K562 (cell line): Measurements from ENCODE around the gene CRCP. TPM values are rescaled to one million over a fixed set of nuclear protein-coding genes. Genes with fewer than 3 reads are reported as not detected.
"Not testable (repeated sequence)": the region's sequence is repeated elsewhere in the genome, so short reads cannot be mapped to it uniquely, and the experiment has no call there.

ENCODE experiments used
- ATAC-seq: fragments of 200-7000 bp; cut with Tn5 transposase; 3 replicates; pipeline ENCODE4 v1.9.1; 2020; ENCODE audit warnings: moderate library complexity
- BruUV-seq: library from RNA; stranded (reverse); fragments of 400-500 nt; replicated peaks from 2 replicates; lab custom pipeline; 2021; lab: Mats Ljungman, UMichigan
- CTCF ChIA-PET: fragments of 300-600 bp; formaldehyde crosslinking; extraction: SDS; loops from one replicate; lab custom pipeline; 2021; ENCODE audit warnings: low intra/inter-chr PET ratio; lab: Yijun Ruan, JAX
- POLR2A ChIA-PET: fragments of 300-600, 350-650 bp; sonication (Branson Sonifier 250); formaldehyde crosslinking; extraction: SDS; loops from one replicate; lab custom pipeline; 2021; ENCODE audit warnings: antibody characterized with exemption, inconsistent platforms; lab: Yijun Ruan, JAX
- DNase-seq, 4 experiments: peaks; one replicate each; pipeline versions ENCODE4 v3.0.0 to v3.0.0-alpha.2; 2011 to 2018; ENCODE audit warnings: low spot score in 3 of 4, mixed read lengths in 3 of 4; ENCODE audit errors: extremely low read depth in 1 of 4
- FAIRE-seq: peaks from 2 replicates; lab custom pipeline; 2011; peaks lifted over from hg19 to GRCh38; lab: Jason Lieb, UNC
- H2AFZ ChIP-seq: 2 replicates; pipeline ENCODE4 v1.6.0; 2011; ENCODE audit warnings: low read depth, low read length, control low read depth, inconsistent platforms
- H3K27ac ChIP-seq: fragments of 200-600 bp; 3 replicates; pipeline ENCODE4 v1.8.0; 2011; ENCODE audit warnings: low read depth, mild to moderate bottlenecking, control low read depth, inconsistent platforms, low read length, moderate library complexity, mixed read lengths; ENCODE audit errors: extremely low read depth
- H3K27me3 ChIP-seq, 2 experiments: fragments of 300-600 bp in 1 of 2; 2 replicates in 1 of 2; 3 replicates in 1 of 2; pipeline versions ENCODE4 v1.6.0 to v1.8.0; 2011; ENCODE audit warnings: inconsistent platforms in 2 of 2, low read length in 2 of 2, mild to moderate bottlenecking in 1 of 2, mixed read lengths in 1 of 2, moderate library complexity in 1 of 2; ENCODE audit not compliant: control insufficient read depth in 2 of 2, insufficient read depth in 2 of 2
- H3K36me3 ChIP-seq: fragments of 300-600 bp; 3 replicates; pipeline ENCODE4 v1.8.0; 2011; ENCODE audit warnings: mild to moderate bottlenecking, low read length, inconsistent platforms; ENCODE audit not compliant: control insufficient read depth, insufficient read depth
- H3K4me1 ChIP-seq, 2 experiments: fragments of 200-600 bp in 1 of 2; replicated peaks in 1 of 2; 2 replicates in 1 of 2; 3 replicates in 1 of 2; pipeline versions ENCODE4 v1.5.1 to v1.8.0; 2011; ENCODE audit warnings: inconsistent platforms in 2 of 2, low read length in 2 of 2, mild to moderate bottlenecking in 1 of 2, mixed read lengths in 1 of 2, moderate library complexity in 1 of 2; ENCODE audit not compliant: control insufficient read depth in 2 of 2, insufficient read depth in 2 of 2
- H3K4me2 ChIP-seq: 2 replicates; pipeline ENCODE4 v1.6.1; 2011; ENCODE audit warnings: low read length, control low read depth, inconsistent platforms, mixed read lengths; ENCODE audit not compliant: insufficient read depth
- H3K4me3 ChIP-seq: fragments of 200-600 bp; sonication (generic), shearing (Covaris generic); 2 replicates; pipeline ENCODE4 v1.5.1; 2016; ENCODE audit warnings: control low read depth, inconsistent platforms
- H3K79me2 ChIP-seq: fragments of 200-600 bp; 3 replicates; pipeline ENCODE4 v1.8.0; 2011; ENCODE audit warnings: low read length, inconsistent platforms; ENCODE audit not compliant: control insufficient read depth, insufficient read depth
- H3K9ac ChIP-seq, 2 experiments: 2 replicates each; pipeline versions ENCODE4 v1.6.0 to v1.6.1; 2011; ENCODE audit warnings: low read depth in 2 of 2, low read length in 2 of 2, control low read depth in 1 of 2, inconsistent platforms in 1 of 2, mild to moderate bottlenecking in 1 of 2, mixed read lengths in 1 of 2; ENCODE audit not compliant: insufficient read depth in 1 of 2
- H3K9me1 ChIP-seq: one replicate; pipeline ENCODE4 v1.6.0; 2011; ENCODE audit warnings: inconsistent platforms, mild to moderate bottlenecking, low read length, moderate library complexity; ENCODE audit not compliant: control insufficient read depth, insufficient read depth
- H3K9me3 ChIP-seq: replicated peaks from 2 replicates; pipeline ENCODE4 v1.5.1; 2011; ENCODE audit warnings: low read depth, low read length, inconsistent platforms; ENCODE audit not compliant: control insufficient read depth, insufficient read depth
- H4K20me1 ChIP-seq: replicated peaks from 2 replicates; pipeline ENCODE4 v1.6.1; 2011; ENCODE audit warnings: low read length, inconsistent platforms, mixed read lengths; ENCODE audit not compliant: control insufficient read depth, insufficient read depth
- REST ChIP-seq, 2 experiments: fragments of 450-650 bp; formaldehyde crosslinking in 1 of 2; IDR thresholded peaks; 2 replicates each; pipeline versions ENCODE4 v1.4.0 to v1.6.1; 2014 to 2020; ENCODE audit warnings: mild to moderate bottlenecking in 2 of 2, borderline replicate concordance in 1 of 2, low read depth in 1 of 2
- SLC30A9 ChIP-seq: fragments of 250-450 bp; sonication (Bioruptor Pico); IDR thresholded peaks from 2 replicates; pipeline ENCODE4 v1.8.0; 2022; ENCODE audit warnings: mild to moderate bottlenecking, moderate library complexity
- SNIP1 ChIP-seq: fragments of 450-650 bp; IDR thresholded peaks from 2 replicates; pipeline ENCODE4 v1.7.1; 2017; ENCODE audit warnings: low read depth, mild to moderate bottlenecking
- ZNF347 ChIP-seq: fragments of 450-650 bp; formaldehyde crosslinking; IDR thresholded peaks from 2 replicates; pipeline ENCODE4 v1.4.0; 2020; ENCODE audit warnings: low read depth, mild to moderate bottlenecking, moderate library complexity
- ZNF445 ChIP-seq: fragments of 250-450 bp; sonication (Bioruptor Pico); IDR thresholded peaks from 2 replicates; pipeline ENCODE4 v1.4.0; 2020; ENCODE audit warnings: low read depth, mild to moderate bottlenecking, moderate library complexity
- WGBS: fragments of 100-300 bp; shearing (Covaris generic); methylation state at CpG from one replicate; pipeline ENCODE4 v1.1.6; 2016; ENCODE audit warnings: low coverage, mixed read lengths; ENCODE audit not compliant: insufficient coverage; ENCODE audit errors: missing lambda C conversion rate; 5-methylcytosine and 5-hydroxymethylcytosine counted together
- in situ Hi-C: fragments of 300-500 bp; cut with MboI; formaldehyde crosslinking; loops from 4 replicates; pipeline ENCODE4 v1.15.0; 2018; ENCODE audit warnings: inconsistent platforms, mixed read lengths
- intact Hi-C: fragments of 100-400 bp; cut with micrococcal nuclease; formaldehyde crosslinking; loops from 2 replicates; pipeline ENCODE4 v1.14.2; 2022
- polyA plus RNA-seq, 8 experiments: library from polyadenylated mRNA; depleted of rRNA in 4 of 8; stranded (reverse) in 5 of 8; unstranded in 3 of 8; fragments of >200 nt; fragmentation: Nextera tagmentation in 2 of 8; fragmentation: Illumina TruSeq in 1 of 8; extraction: Ambion mirVana in 2 of 8; extraction: Trizol in 1 of 8; gene quantifications; 2 replicates each; pipeline versions ENCODE4 v1.2.1 to v1.2.3, GENCODE V29; 2011 to 2014; ENCODE audit warnings: inconsistent platforms in 1 of 8, missing spikeins in 1 of 8
- total RNA-seq, 7 experiments: library from RNA; depleted of rRNA in 6 of 7; stranded (reverse); fragments of >200 nt in 6 of 7; fragmentation: Illumina TruSeq in 2 of 7; extraction: Trizol in 2 of 7; gene quantifications; 2 replicates each; pipeline versions ENCODE4 v1.2.1 to v1.2.3, GENCODE V29; 2011 to 2021; ENCODE audit warnings: low replicate concordance in 1 of 7

The CRCP gene
- total and polyA plus RNA-seq, 9 of the 15 experiments (the other 6 are each of a cell fraction or from before 2014, with no cell fraction given): 22.1 to 58.3 (median 43.4) TPM

DNA sequence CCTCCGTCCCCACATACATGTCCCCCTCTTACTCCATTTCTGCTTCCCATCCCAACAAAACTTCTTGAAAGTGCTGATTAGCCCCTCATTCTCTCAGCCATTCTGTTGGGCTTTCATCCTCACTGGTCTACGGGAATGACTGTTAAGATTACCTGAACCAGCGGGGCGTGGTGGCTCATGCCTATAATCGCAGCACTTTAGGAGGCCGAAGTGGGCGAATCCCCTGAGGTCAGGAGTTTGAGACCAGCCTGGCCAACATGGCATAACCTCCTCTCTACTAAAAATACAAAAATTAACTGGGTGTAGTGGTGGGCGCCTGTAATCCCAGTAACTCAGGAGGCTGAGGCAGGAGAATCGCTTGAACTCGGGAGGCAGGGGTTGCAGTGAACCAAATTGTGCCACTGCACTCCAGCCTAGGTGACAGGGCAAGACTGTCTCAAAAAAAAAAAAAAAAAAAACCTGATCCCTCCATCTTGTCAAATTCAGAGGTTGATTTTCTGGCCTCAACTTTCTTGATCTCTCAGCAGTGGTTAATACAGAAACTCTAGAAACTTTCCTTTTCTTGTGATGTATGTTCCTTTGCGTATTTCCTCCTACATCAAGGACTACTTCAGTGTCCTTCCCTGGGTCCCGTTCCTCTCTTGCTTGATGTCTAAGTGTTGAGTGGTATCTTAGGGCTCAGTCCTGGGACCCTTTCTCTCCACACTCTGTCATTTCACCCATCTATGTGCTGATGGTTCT is 2.2 kb downstream of the CRCP start:
- 83% methylated on average over 12 of the region's 12 CpGs for WGBS
- H2AFZ ChIP-seq, in situ Hi-C loops, H3K27me3 ChIP-seq, CTCF ChIA-PET, H3K4me3 ChIP-seq, FAIRE-seq, intact Hi-C loops, H3K9me3 ChIP-seq, BruUV-seq, DNase-seq, ATAC-seq, H3K27ac ChIP-seq: not testable (repeated sequence)
- H3K4me2 ChIP-seq: peak overlapping the region; percentile 40
- POLR2A ChIA-PET: interaction anchor here (3.1 kb wide), 1 partner anchor 7 kb away, joined by 10 read pairs; no protein-coding TSS in a partner anchor
- peaks cover 14% of the 10 kb centered on the region for H4K20me1 ChIP-seq
- H3K9me1 ChIP-seq: peaks cover 16% of the 10 kb centered on the region
- peaks cover 19 to 27% of the 10 kb centered on the region in 2 experiments; a peak in 4 of 5 replicates for H3K4me1 ChIP-seq
- H3K9ac ChIP-seq: peak overlapping the region in 1 of 2 experiments; percentile 4; a peak in 1 of 4 replicates
- peaks cover 52% of the 10 kb centered on the region for H3K36me3 ChIP-seq
- peaks cover 72% of the 10 kb centered on the region for H3K79me2 ChIP-seq

- 56% methylated on average over 3 of the region's 3 CpGs for WGBS
- H3K27me3 ChIP-seq: no peaks in the 10 kb centered on the region
- H3K36me3 ChIP-seq: peaks cover 63% of the 10 kb centered on the region
- H4K20me1 ChIP-seq: peaks cover 14% of the 10 kb centered on the region
- ChIA-PET POLR2A (no interaction called here), CTCF (no interaction called here)
- no peaks in the 10 kb centered on the region for H3K9me3 ChIP-seq
- TF ChIP-seq REST (IDR thresholded peaks at IDR 0.05; ENCODE audit: borderline replicate concordance): no peak
- TF ChIP-seq REST (CRISPR knock-in tag; IDR thresholded peaks at IDR 0.05; ENCODE audit: low read depth): no peak
- no peak for TF ChIP-seq SLC30A9 (CRISPR knock-in tag)
- TF ChIP-seq SNIP1: no peak
- TF ChIP-seq ZNF347 (CRISPR knock-in tag): no peak
- no peak for TF ChIP-seq ZNF445 (CRISPR knock-in tag)
- no peak overlapping the region for H3K4me3 ChIP-seq
- H3K9me1 ChIP-seq: peaks cover 16% of the 10 kb centered on the region
- in situ Hi-C loops (no loop called here), intact Hi-C loops (no loop called here)
- peak overlapping the region; percentile 30; the same call in 1 of the 3 replicates for H3K27ac ChIP-seq
- FAIRE-seq (no peak), DNase-seq (no peak), ATAC-seq (no peak)
- no peak overlapping the region for H2AFZ ChIP-seq
- H3K4me2 ChIP-seq: peak overlapping the region; percentile 13; the same call in 1 of the 2 replicates
- peaks cover 88% of the 10 kb centered on the region for H3K79me2 ChIP-seq
- BruUV-seq: no TSS peak
- H3K9ac ChIP-seq: peak overlapping the region; percentile 19 to 37; a peak in 2 of 4 replicates
- peaks cover 22 to 27% of the 10 kb centered on the region in 2 experiments; a peak in 4 of 5 replicates for H3K4me1 ChIP-seq
Measured at GRCh38 chr7:66118603-66119002, 4.0 kb downstream of the CRCP start.
